Measurements from ENCODE around the gene COX15.
"Not testable (repeated sequence)": the region's sequence is repeated elsewhere in the genome, so short reads cannot be mapped to it uniquely, and the experiment has no call there.

The COX15 gene

GRCh38 chr10:99732033-99732842 is at the start of gene COX15, which contains the start of gene CUTC:
COX15 (minus strand) TSS chr10:99732127; CDS start chr10:99732049, 78 bp downstream.
CUTC (plus strand) TSS chr10:99732234; CDS start chr10:99732349, 115 bp downstream.
- peak; percentile 75 to 98 (median 92) for DNase-seq

GRCh38 chr10:99779335-99779734 is 47.4 kb upstream of the COX15 start:
- no peak for DNase-seq

GRCh38 chr10:99777918-99778714 is 46.2 kb upstream of the COX15 start:
- DNase-seq, result no peak

- peak in 1 of 51 donors; percentile 5 for DNase-seq
Measured at GRCh38 chr10:99775850-99776249, 43.9 kb upstream of the COX15 start.

- DNase-seq, result no peak
Measured at GRCh38 chr10:99770408-99771045, 38.6 kb upstream of the COX15 start.

GRCh38 chr10:99769706-99770105 is 37.8 kb upstream of the COX15 start:
- no peak for DNase-seq

GRCh38 chr10:99768556-99768955 is 36.6 kb upstream of the COX15 start:
- DNase-seq, result no peak

GRCh38 chr10:99767901-99768300 is 36.0 kb upstream of the COX15 start:
- DNase-seq, result no peak

- DNase-seq, result no peak
Measured at GRCh38 chr10:99766302-99766681, 34.4 kb upstream of the COX15 start.

GRCh38 chr10:99765672-99766301 is 33.9 kb upstream of the COX15 start:
- no peak for DNase-seq

- DNase-seq, result no peak
Measured at GRCh38 chr10:99761365-99761764, 29.4 kb upstream of the COX15 start.

- no peak for DNase-seq
Measured at GRCh38 chr10:99760321-99760720, 28.4 kb upstream of the COX15 start.

GRCh38 chr10:99758211-99758891 is 26.4 kb upstream of the COX15 start:
- DNase-seq, result no peak

- DNase-seq, result no peak
Measured at GRCh38 chr10:99756159-99756558, 24.2 kb upstream of the COX15 start.

GRCh38 chr10:99754670-99755069 is 22.7 kb upstream of the COX15 start:
- no peak for DNase-seq

GRCh38 chr10:99750641-99751040 is 18.7 kb upstream of the COX15 start:
- DNase-seq, result no peak

- no peak for DNase-seq
Measured at GRCh38 chr10:99748823-99749451, 17.0 kb upstream of the COX15 start.

GRCh38 chr10:99746166-99746565 is 14.2 kb upstream of the COX15 start:
- DNase-seq, result not testable (repeated sequence)

GRCh38 chr10:99743841-99744240 is 11.9 kb upstream of the COX15 start:
- peak in 1 of 51 donors; percentile 6 for DNase-seq

GRCh38 chr10:99742701-99743100 is 10.8 kb upstream of the COX15 start:
- DNase-seq, result no peak

Data from hypothalamus (tissue), 51 donors.